ENCODE results near the gene RAC2.
A peak's percentile ranks its signal among the peaks of the same experiment; 100 is the strongest.

Gene RAC2

DNA sequence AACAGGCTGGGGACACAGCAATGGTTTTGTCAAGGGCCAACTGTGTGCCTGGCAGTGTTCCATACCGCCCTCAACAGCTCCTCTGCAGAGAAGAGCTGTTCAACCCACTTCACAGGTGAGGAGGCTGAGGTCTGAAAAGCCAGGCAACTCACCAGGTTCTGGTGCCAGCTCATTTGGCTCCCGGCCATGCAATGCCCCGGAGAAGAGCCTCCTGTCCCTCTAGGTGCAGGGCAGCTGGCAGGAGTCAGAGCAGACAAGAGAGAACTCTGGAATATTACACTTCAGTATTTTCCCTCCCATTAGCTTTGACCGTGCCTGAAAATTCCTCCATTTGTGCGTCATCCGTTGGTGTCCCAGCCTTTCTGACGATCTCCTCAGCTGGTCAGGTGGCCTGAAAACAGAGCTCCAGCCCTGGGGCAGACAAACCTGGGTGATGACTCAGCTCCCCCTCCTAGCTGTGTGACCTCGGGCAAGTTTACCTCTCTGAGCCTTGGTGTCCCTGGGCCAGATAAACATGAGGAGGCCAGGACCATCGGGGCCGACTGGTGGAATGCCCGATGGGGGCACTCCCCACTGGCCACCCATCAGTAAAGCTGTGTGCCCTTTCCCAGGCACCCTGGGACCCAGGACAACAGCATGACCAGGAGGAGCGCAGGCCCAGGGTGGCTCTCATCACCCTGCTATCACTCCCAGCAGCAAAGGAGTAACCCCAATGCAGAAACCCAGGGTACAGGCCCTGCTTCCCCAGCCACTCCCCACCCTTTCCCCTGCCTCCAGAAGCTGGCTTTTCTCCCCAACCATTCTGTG lies 46.4 kb downstream of the RAC2 start:
- Histone ChIP-seq H3K27me3 (ENCODE audit: control insufficient read depth, insufficient read depth, low read length) (no peaks in the 10 kb centered on the region), H3K4me3 (ENCODE audit: low read length) (peak overlapping the region; percentile 45), H3K36me3 (ENCODE audit: control insufficient read depth, insufficient read depth, low read length) (no peaks in the 10 kb centered on the region), H3K4me1 (ENCODE audit: control insufficient read depth, insufficient read depth, low read length) (peaks cover 21% of the 10 kb centered on the region), H3K9ac (ENCODE audit: low read length) (peak overlapping the region; percentile 45), H3K27ac (ENCODE audit: low read depth, low read length) (peak overlapping the region; percentile 89)

- H3K4me1 ChIP-seq (ENCODE audit: control insufficient read depth, insufficient read depth, low read length) = peaks cover 21% of the 10 kb centered on the region
- no peak overlapping the region for H3K9ac ChIP-seq (ENCODE audit: low read length)
- H3K4me3 ChIP-seq (ENCODE audit: low read length) = peak overlapping the region; percentile 22
- peak overlapping the region; percentile 89 for H3K27ac ChIP-seq (ENCODE audit: low read depth, low read length)
- H3K27me3 ChIP-seq (ENCODE audit: control insufficient read depth, insufficient read depth, low read length) = no peaks in the 10 kb centered on the region
- no peaks in the 10 kb centered on the region for H3K36me3 ChIP-seq (ENCODE audit: control insufficient read depth, insufficient read depth, low read length)
Observed at GRCh38 chr22:37196539-37197450, 47.3 kb downstream of the RAC2 start.

DNA sequence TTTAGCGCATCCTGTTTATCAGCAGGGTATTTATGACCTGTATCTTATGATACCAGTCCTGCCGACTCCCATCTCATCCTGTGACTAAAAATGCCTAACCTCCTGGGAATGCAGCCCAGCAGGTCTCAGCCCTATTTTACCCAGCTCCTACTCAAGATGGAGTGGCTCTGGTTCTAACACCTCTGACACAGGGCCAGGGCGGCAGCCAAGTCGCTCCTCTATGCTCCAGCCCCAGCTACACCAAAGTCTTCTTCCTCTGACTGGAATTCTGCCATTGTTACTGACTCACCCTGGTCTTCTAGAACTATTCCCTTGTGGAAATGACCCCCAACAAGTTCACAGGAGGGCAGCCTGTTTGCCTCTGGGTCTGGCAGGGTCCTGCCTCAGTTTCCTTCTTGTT lies 48.1 kb downstream of the RAC2 start:
- Histone ChIP-seq H3K27ac (ENCODE audit: low read depth, low read length) (no peak overlapping the region), H3K9ac (ENCODE audit: low read length) (no peak overlapping the region), H3K36me3 (ENCODE audit: control insufficient read depth, insufficient read depth, low read length) (no peaks in the 10 kb centered on the region), H3K4me3 (ENCODE audit: low read length) (no peak overlapping the region), H3K27me3 (ENCODE audit: control insufficient read depth, insufficient read depth, low read length) (no peaks in the 10 kb centered on the region), H3K4me1 (ENCODE audit: control insufficient read depth, insufficient read depth, low read length) (peaks cover 21% of the 10 kb centered on the region)

GRCh38 chr22:37194750-37195149 lies 49.3 kb downstream of the RAC2 start:
- Histone ChIP-seq H3K4me3 (ENCODE audit: low read length) (no peak overlapping the region), H3K36me3 (ENCODE audit: control insufficient read depth, insufficient read depth, low read length) (no peaks in the 10 kb centered on the region), H3K27me3 (ENCODE audit: control insufficient read depth, insufficient read depth, low read length) (no peaks in the 10 kb centered on the region), H3K9ac (ENCODE audit: low read length) (no peak overlapping the region), H3K27ac (ENCODE audit: low read depth, low read length) (no peak overlapping the region), H3K4me1 (ENCODE audit: control insufficient read depth, insufficient read depth, low read length) (peaks cover 28% of the 10 kb centered on the region)

DNA sequence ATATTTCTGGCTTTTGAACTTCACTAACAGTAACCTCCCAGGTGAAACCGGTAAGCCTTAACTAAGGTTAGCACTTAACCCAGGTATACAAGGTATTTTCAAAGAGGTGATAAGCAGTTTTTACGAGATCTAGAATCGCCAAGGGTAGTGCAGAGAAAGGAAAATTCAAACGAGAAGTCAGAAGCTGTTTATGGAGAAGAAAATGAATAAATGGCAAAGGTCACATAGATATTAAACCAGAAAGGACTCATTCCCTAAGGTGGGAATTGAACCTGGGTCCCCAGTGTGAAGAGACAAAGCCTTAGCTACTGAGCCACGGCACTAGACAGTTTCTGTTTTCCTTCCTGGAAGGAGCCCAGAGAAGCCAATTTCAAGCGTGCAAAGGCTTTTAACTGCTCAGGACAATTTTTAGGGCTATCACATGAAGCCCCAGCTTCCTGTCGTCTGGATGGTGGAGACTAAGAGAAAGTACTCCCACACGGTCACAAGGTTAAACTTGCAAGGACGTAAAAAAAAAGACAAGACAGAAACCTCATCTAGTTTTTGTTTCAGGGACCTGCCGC lies 50.4 kb downstream of the RAC2 start:
- no peaks in the 10 kb centered on the region for H3K36me3 ChIP-seq (ENCODE audit: control insufficient read depth, insufficient read depth, low read length)
- no peak overlapping the region for H3K4me3 ChIP-seq (ENCODE audit: low read length)
- no peak overlapping the region for H3K27ac ChIP-seq (ENCODE audit: low read depth, low read length)
- H3K9ac ChIP-seq (ENCODE audit: low read length) = no peak overlapping the region
- no peaks in the 10 kb centered on the region for H3K27me3 ChIP-seq (ENCODE audit: control insufficient read depth, insufficient read depth, low read length)
- peaks cover 31% of the 10 kb centered on the region for H3K4me1 ChIP-seq (ENCODE audit: control insufficient read depth, insufficient read depth, low read length)

DNA sequence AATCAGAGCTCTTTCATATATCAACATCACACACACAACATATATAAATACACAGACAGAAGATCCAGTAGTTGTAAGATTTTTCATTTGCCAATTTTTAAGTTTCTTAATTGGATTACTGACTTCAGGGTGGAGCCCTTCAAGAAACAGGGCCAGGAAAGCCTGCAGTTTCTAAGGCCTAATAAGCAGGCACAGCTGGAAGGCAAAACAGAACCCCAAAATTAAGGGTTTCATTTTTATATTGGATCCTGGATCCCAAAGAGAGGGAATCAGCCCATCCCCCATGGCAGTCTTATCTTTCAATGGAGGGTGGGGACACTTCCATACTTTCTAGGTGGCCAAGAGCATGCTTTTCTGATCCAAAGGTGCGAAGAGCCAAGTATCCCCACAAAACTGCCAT lies 51.3 kb downstream of the RAC2 start:
- Histone ChIP-seq H3K36me3 (ENCODE audit: control insufficient read depth, insufficient read depth, low read length) (no peaks in the 10 kb centered on the region), H3K4me1 (ENCODE audit: control insufficient read depth, insufficient read depth, low read length) (peaks cover 34% of the 10 kb centered on the region), H3K27me3 (ENCODE audit: control insufficient read depth, insufficient read depth, low read length) (no peaks in the 10 kb centered on the region), H3K27ac (ENCODE audit: low read depth, low read length) (no peak overlapping the region), H3K9ac (ENCODE audit: low read length) (no peak overlapping the region), H3K4me3 (ENCODE audit: low read length) (no peak overlapping the region)

DNA sequence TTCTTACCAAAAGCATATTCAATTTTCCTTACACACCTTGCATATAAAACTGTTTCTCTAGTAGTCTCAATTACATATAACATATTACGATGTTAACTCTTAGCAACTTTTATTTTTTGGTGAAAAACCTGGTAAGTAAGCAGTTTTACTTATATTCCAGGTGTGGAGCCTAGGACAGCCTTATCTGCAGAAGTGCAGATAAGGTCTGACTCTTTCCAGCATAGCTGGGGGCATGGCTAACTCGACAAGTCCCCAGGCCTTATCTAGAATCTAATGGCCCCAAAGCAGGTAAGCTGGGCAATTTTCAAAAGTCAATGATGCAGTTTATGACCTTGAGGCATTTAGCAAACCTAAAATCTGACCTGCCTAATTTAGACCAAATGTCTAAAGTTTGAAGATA lies 51.9 kb downstream of the RAC2 start:
- Histone ChIP-seq H3K27me3 (ENCODE audit: control insufficient read depth, insufficient read depth, low read length) (no peaks in the 10 kb centered on the region), H3K4me3 (ENCODE audit: low read length) (no peak overlapping the region), H3K4me1 (ENCODE audit: control insufficient read depth, insufficient read depth, low read length) (peaks cover 31% of the 10 kb centered on the region), H3K36me3 (ENCODE audit: control insufficient read depth, insufficient read depth, low read length) (no peaks in the 10 kb centered on the region), H3K27ac (ENCODE audit: low read depth, low read length) (no peak overlapping the region), H3K9ac (ENCODE audit: low read length) (no peak overlapping the region)

- Histone ChIP-seq H3K27me3 (ENCODE audit: control insufficient read depth, insufficient read depth, low read length) (no peaks in the 10 kb centered on the region), H3K4me1 (ENCODE audit: control insufficient read depth, insufficient read depth, low read length) (peaks cover 27% of the 10 kb centered on the region), H3K27ac (ENCODE audit: low read depth, low read length) (no peak overlapping the region), H3K9ac (ENCODE audit: low read length) (no peak overlapping the region), H3K4me3 (ENCODE audit: low read length) (no peak overlapping the region), H3K36me3 (ENCODE audit: control insufficient read depth, insufficient read depth, low read length) (no peaks in the 10 kb centered on the region)
Observed at GRCh38 chr22:37190262-37190780, 53.7 kb downstream of the RAC2 start.

- Histone ChIP-seq H3K4me1 (ENCODE audit: control insufficient read depth, insufficient read depth, low read length) (peaks cover 27% of the 10 kb centered on the region), H3K27ac (ENCODE audit: low read depth, low read length) (no peak overlapping the region), H3K4me3 (ENCODE audit: low read length) (peak overlapping the region; percentile 8), H3K9ac (ENCODE audit: low read length) (no peak overlapping the region), H3K36me3 (ENCODE audit: control insufficient read depth, insufficient read depth, low read length) (no peaks in the 10 kb centered on the region), H3K27me3 (ENCODE audit: control insufficient read depth, insufficient read depth, low read length) (no peaks in the 10 kb centered on the region)
Observed at GRCh38 chr22:37188901-37189466, 55.1 kb downstream of the RAC2 start.

DNA sequence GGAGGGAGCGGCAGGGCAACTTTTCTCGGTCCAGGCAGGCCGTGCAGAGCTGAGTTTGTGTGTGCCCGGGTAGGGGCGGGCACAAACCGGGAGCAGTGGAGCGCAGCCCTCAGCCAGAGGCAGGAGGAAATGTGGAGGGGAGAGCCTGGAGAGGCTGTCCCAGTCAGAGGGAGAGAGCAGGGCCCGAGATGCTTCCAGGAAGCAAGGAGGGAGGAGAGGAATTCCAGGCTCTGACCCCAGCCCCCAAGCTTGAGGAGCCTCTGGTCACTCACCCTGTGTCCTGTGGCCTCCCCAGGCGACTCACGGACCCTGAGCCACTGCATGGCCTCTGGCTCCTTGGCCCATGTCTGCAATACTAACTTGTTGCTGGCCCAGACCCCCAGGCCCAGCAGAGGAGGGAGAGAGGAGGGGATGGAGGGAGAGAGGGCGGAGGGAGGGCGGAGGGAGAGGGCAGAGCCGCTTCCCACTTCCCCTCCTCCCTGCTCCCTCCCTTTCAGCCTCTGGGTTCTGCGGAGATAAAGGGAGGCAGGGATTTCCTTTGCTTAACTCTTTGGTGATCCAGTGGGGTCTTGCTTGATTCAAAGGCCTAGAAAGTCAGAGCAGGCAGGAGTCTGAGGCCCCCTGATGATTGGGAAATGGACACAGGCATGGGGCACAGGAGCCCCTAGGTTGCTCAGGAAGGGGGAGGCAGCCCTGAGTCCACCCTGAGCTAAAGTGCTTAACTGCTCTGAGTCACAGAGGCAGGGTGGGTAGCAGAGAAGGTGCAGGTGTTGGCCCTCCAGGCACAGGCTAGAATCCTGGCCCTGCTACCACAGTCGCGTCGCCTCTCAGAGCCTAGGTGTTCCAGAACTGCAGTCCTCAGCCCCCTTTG lies 55.9 kb downstream of the RAC2 start, which contains the start of gene C1QTNF6:
TSS of gene C1QTNF6 (minus strand) at position 357 of the 871 bp plus-strand sequence. CDS start at position 323, 34 bp downstream.
- Histone ChIP-seq H3K27me3 (ENCODE audit: control insufficient read depth, insufficient read depth, low read length) (no peaks in the 10 kb centered on the region), H3K27ac (ENCODE audit: low read depth, low read length) (peak within 1 kb of the TSS; percentile 81), H3K36me3 (ENCODE audit: control insufficient read depth, insufficient read depth, low read length) (no peaks in the 10 kb centered on the region), H3K4me3 (ENCODE audit: low read length) (peak within 1 kb of the TSS; percentile 73), H3K4me1 (ENCODE audit: control insufficient read depth, insufficient read depth, low read length) (peaks cover 27% of the 10 kb centered on the region), H3K9ac (ENCODE audit: low read length) (no peak within 1 kb of the TSS)

DNA sequence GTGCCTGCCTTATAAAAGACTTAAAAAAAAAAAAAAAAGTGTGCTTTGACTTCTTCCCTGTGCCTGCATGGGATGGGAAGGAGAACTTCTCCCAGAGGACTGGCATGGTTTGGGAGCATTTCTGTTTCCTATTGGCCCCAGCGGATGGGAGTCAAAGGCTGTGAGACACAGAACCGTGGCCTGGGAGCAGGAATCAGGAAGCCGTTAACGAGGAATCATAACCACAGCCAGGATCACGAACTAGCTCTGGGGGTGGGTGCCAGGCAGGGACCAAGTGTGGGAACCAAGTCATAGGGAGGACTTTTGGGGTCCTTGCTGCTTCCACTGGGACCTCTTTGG lies 56.5 kb downstream of the RAC2 start:
- Histone ChIP-seq H3K4me3 (ENCODE audit: low read length) (peak overlapping the region; percentile 73), H3K27ac (ENCODE audit: low read depth, low read length) (peak overlapping the region; percentile 81), H3K4me1 (ENCODE audit: control insufficient read depth, insufficient read depth, low read length) (peaks cover 27% of the 10 kb centered on the region), H3K9ac (ENCODE audit: low read length) (no peak overlapping the region), H3K27me3 (ENCODE audit: control insufficient read depth, insufficient read depth, low read length) (no peaks in the 10 kb centered on the region), H3K36me3 (ENCODE audit: control insufficient read depth, insufficient read depth, low read length) (no peaks in the 10 kb centered on the region)
